ENCODE data around the gene RAPGEF2.
"Not testable (repeated sequence)": the region's sequence is repeated elsewhere in the genome, so short reads cannot be mapped to it uniquely, and the experiment has no call there.

The RAPGEF2 gene

DNA sequence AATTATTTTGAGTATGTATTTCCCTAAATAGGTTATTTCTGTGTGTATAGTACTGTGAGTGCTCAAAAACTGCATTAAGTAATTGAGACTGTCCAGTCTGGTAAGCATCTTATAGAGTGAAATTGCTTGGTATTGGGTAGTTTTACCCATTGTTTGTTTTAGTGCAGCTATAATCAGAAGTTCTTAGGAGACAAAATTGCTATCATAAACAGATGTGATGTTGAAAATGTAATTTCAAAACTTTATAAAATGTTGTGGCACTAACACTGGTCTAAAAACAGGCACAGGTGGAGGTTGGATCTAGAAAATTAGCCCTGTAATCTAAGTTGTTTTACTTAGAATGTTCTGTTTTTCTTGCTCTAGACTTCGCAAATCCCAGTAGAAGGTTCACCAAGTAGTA lies 46.8 kb downstream of the RAPGEF2 start:
- Histone ChIP-seq H3K27me3 (ENCODE audit: control insufficient read depth, insufficient read depth, low read length) (no peaks in the 10 kb centered on the region), H3K27ac (ENCODE audit: low read depth, low read length) (no peak overlapping the region), H3K4me3 (ENCODE audit: low read depth, low read length) (no peak overlapping the region), H3K4me1 (ENCODE audit: control insufficient read depth, insufficient read depth, low read length) (peaks cover 15% of the 10 kb centered on the region), H3K36me3 (ENCODE audit: control insufficient read depth, insufficient read depth, low read length) (no peaks in the 10 kb centered on the region), H3K9ac (ENCODE audit: low read length) (no peak overlapping the region), H3K9me3 (ENCODE audit: control insufficient read depth, insufficient read depth, low read depth, low read length) (no peaks in the 10 kb centered on the region)

DNA sequence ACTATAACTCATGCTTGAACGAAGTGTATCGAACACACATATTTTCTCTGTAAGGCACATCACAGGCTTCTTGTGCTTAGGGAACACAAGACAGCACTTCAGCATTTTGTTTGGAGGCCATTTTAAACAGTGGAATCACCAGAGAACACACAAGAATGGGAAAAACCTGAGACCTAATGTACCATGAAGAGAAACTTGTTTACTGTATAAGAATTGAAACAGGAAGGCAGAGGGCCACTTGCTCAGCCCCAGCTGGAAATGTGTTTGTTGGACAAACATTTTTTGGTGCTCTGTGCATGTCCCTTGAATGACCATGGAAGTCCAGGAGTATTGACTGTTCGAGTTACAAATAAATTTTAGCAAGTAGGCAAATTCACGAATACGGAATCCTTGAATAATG lies 47.5 kb downstream of the RAPGEF2 start:
- Histone ChIP-seq H3K4me1 (ENCODE audit: control insufficient read depth, insufficient read depth, low read length) (peaks cover 15% of the 10 kb centered on the region), H3K27ac (ENCODE audit: low read depth, low read length) (no peak overlapping the region), H3K36me3 (ENCODE audit: control insufficient read depth, insufficient read depth, low read length) (no peaks in the 10 kb centered on the region), H3K9ac (ENCODE audit: low read length) (no peak overlapping the region), H3K27me3 (ENCODE audit: control insufficient read depth, insufficient read depth, low read length) (no peaks in the 10 kb centered on the region), H3K9me3 (ENCODE audit: control insufficient read depth, insufficient read depth, low read depth, low read length) (no peaks in the 10 kb centered on the region), H3K4me3 (ENCODE audit: low read depth, low read length) (no peak overlapping the region)

DNA sequence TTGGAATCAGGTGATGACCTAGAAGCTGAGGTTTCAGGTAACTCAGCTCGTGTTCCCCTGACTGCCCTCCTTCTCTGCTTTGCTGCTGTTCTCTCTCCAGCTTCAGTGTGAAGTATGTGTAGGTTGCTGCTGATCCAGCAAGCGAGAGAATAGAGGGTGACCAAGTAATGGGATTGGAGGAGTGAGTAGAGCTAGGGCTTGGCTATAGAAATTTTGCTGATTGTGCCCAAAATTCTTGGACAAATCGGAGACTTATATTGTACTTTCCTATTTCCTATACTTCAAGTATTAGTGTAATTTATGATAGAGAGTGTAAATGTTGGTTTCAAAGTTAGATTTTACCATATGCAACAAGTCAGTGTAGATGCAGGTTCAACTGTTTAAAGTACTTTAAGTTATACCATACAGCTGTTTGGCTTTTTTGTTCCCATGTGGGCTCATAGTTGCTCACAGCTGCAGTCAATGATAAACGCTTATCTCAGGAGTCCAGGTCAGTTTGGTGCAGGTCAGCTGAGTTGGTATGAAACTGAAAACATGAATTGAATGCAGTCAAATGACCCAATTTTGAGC lies 48.0 kb downstream of the RAPGEF2 start:
- no peaks in the 10 kb centered on the region for H3K27me3 ChIP-seq (ENCODE audit: control insufficient read depth, insufficient read depth, low read length)
- no peak overlapping the region for H3K9ac ChIP-seq (ENCODE audit: low read length)
- no peaks in the 10 kb centered on the region for H3K9me3 ChIP-seq (ENCODE audit: control insufficient read depth, insufficient read depth, low read depth, low read length)
- H3K4me3 ChIP-seq (ENCODE audit: low read depth, low read length) = no peak overlapping the region
- no peak overlapping the region for H3K27ac ChIP-seq (ENCODE audit: low read depth, low read length)
- H3K4me1 ChIP-seq (ENCODE audit: control insufficient read depth, insufficient read depth, low read length) = peaks cover 15% of the 10 kb centered on the region
- H3K36me3 ChIP-seq (ENCODE audit: control insufficient read depth, insufficient read depth, low read length) = no peaks in the 10 kb centered on the region

DNA sequence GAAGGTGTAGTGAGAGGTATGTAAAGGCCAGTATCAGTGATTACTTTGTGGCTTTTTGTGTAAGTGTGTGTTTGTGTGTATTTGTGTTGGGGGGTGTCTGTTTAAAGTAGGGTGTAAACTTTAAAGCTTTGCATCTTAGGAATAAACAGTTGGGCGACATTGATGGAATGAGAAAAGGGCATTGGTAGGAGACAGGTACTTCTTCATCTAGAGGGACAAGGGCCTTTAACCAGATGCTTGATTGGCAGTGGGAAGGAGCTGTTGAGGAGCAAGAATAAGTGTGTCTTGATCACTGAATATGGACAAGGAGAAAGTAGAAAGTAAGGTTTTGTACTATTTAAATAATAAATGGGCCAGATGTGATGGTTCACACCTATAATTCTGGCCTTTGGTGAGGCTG lies 48.8 kb downstream of the RAPGEF2 start:
- H3K4me3 ChIP-seq (ENCODE audit: low read depth, low read length) = no peak overlapping the region
- H3K27ac ChIP-seq (ENCODE audit: low read depth, low read length) = no peak overlapping the region
- H3K36me3 ChIP-seq (ENCODE audit: control insufficient read depth, insufficient read depth, low read length) = no peaks in the 10 kb centered on the region
- no peaks in the 10 kb centered on the region for H3K27me3 ChIP-seq (ENCODE audit: control insufficient read depth, insufficient read depth, low read length)
- peaks cover 14% of the 10 kb centered on the region for H3K4me1 ChIP-seq (ENCODE audit: control insufficient read depth, insufficient read depth, low read length)
- H3K9me3 ChIP-seq (ENCODE audit: control insufficient read depth, insufficient read depth, low read depth, low read length) = no peaks in the 10 kb centered on the region
- H3K9ac ChIP-seq (ENCODE audit: low read length) = no peak overlapping the region

DNA sequence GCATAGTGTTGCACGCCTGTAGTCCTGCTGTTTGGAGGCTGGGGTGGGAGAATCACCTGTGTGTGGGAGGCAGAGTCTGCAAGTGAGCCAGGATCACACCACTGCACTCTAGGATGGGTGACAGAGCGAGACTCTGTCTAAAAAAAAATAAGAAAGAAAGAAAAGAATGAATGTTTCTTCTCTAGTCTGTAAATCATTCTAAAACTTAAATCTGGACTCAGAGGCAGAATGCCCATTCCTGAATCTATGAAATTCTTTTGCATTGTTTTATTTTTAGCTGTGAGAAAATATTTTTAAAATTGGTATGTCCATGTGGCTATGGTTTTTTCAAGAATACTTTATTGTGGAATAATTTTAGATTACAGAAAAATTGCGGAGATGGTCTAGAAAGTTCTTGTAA lies 49.3 kb downstream of the RAPGEF2 start:
- no peak overlapping the region for H3K27ac ChIP-seq (ENCODE audit: low read depth, low read length)
- no peak overlapping the region for H3K4me3 ChIP-seq (ENCODE audit: low read depth, low read length)
- no peaks in the 10 kb centered on the region for H3K9me3 ChIP-seq (ENCODE audit: control insufficient read depth, insufficient read depth, low read depth, low read length)
- H3K4me1 ChIP-seq (ENCODE audit: control insufficient read depth, insufficient read depth, low read length) = peaks cover 13% of the 10 kb centered on the region
- H3K36me3 ChIP-seq (ENCODE audit: control insufficient read depth, insufficient read depth, low read length) = no peaks in the 10 kb centered on the region
- H3K9ac ChIP-seq (ENCODE audit: low read length) = no peak overlapping the region
- H3K27me3 ChIP-seq (ENCODE audit: control insufficient read depth, insufficient read depth, low read length) = no peaks in the 10 kb centered on the region

DNA sequence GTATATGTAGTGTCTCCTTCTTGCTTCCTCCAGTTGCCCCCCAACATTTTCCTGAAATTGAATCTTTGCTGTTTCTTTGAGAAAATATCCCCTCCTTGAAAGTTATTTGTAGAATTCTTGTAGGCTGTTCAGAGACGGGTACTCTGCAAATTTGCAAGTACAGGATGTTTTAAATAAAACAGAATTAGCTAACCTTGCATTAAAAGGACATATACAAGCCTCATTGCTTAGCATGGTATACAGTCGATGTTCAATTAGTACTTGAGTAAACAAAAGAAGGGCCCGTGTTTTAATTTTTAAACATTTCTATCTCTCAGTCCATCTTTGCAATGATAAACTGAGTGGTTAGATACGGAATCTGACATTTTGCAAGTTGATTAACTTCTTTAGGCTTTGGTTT lies 50.8 kb downstream of the RAPGEF2 start:
- Histone ChIP-seq H3K27me3 (ENCODE audit: control insufficient read depth, insufficient read depth, low read length) (no peaks in the 10 kb centered on the region), H3K4me3 (ENCODE audit: low read depth, low read length) (no peak overlapping the region), H3K27ac (ENCODE audit: low read depth, low read length) (no peak overlapping the region), H3K36me3 (ENCODE audit: control insufficient read depth, insufficient read depth, low read length) (no peaks in the 10 kb centered on the region), H3K9ac (ENCODE audit: low read length) (no peak overlapping the region), H3K9me3 (ENCODE audit: control insufficient read depth, insufficient read depth, low read depth, low read length) (no peaks in the 10 kb centered on the region), H3K4me1 (ENCODE audit: control insufficient read depth, insufficient read depth, low read length) (peaks cover 28% of the 10 kb centered on the region)

DNA sequence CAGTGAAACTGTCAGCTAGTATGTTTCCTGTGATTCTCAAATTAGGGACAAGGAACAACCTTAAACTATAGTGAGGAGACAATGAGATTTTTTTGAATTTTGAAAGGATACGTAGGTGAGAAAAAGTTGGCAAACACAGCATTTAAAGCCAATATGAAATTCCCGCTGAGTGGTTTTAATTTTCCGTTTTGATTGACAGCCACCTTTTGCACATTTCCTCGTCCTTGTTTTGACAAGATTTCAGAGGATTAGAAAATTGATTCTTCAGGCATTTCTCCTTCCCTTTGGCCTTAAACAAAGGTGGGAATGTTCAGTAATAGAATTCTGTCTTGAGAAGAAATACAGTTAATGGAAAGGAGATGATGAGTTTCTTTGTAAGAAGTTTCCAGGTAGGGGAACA lies 52.2 kb downstream of the RAPGEF2 start:
- peaks cover 31% of the 10 kb centered on the region for H3K4me1 ChIP-seq (ENCODE audit: control insufficient read depth, insufficient read depth, low read length)
- H3K27me3 ChIP-seq (ENCODE audit: control insufficient read depth, insufficient read depth, low read length) = no peaks in the 10 kb centered on the region
- no peaks in the 10 kb centered on the region for H3K36me3 ChIP-seq (ENCODE audit: control insufficient read depth, insufficient read depth, low read length)
- no peak overlapping the region for H3K4me3 ChIP-seq (ENCODE audit: low read depth, low read length)
- H3K9ac ChIP-seq (ENCODE audit: low read length) = no peak overlapping the region
- no peak overlapping the region for H3K27ac ChIP-seq (ENCODE audit: low read depth, low read length)
- no peaks in the 10 kb centered on the region for H3K9me3 ChIP-seq (ENCODE audit: control insufficient read depth, insufficient read depth, low read depth, low read length)

DNA sequence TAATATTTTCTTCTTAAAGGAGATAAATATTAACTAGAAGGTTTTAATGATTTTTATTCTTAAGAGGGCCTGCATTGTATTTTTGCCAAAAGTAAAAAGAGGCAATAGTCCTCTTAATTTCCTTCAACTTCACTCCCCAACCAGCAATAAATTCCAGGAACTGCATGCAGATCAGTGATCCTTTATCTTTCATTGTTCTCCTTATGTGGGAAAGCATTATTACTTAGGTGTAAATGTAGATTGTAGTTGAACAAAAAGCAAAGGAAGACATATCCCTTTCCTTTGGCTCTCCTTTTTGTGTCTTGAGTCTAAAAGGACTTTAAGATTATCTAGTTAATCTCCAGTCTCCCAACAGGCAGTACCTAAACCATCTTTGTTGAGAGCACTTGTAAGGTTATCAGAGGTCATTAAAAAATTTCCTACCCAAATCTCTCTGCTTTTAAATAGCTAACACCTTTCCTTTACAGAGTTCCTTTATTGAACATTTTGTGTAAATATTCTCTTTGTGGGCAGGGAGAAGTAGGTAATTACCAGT lies 55.3 kb downstream of the RAPGEF2 start:
- Histone ChIP-seq H3K27ac (ENCODE audit: low read depth, low read length) (no peak overlapping the region), H3K36me3 (ENCODE audit: control insufficient read depth, insufficient read depth, low read length) (no peaks in the 10 kb centered on the region), H3K9me3 (ENCODE audit: control insufficient read depth, insufficient read depth, low read depth, low read length) (no peaks in the 10 kb centered on the region), H3K4me3 (ENCODE audit: low read depth, low read length) (no peak overlapping the region), H3K27me3 (ENCODE audit: control insufficient read depth, insufficient read depth, low read length) (no peaks in the 10 kb centered on the region), H3K4me1 (ENCODE audit: control insufficient read depth, insufficient read depth, low read length) (peaks cover 23% of the 10 kb centered on the region), H3K9ac (ENCODE audit: low read length) (no peak overlapping the region)

DNA sequence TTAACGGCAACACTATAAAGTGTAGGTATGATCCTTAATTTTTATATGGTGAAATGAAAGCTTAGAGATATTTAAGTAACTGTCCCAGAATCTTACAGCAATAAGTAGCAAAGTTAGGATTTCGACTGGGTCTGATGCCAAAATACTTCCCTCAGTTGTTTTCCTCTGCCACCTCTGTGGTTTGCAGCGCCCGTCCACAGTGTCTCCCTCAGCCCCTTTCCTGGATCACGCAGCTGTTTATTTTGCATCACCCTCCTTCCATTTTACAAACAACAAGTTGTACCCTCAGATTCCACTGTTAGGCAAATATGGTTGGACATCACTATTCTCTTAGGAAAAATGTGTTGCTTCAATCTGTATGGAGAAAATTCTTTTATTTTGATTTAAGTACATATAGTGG lies 56.1 kb downstream of the RAPGEF2 start:
- Histone ChIP-seq H3K9me3 (ENCODE audit: control insufficient read depth, insufficient read depth, low read depth, low read length) (no peaks in the 10 kb centered on the region), H3K9ac (ENCODE audit: low read length) (no peak overlapping the region), H3K4me3 (ENCODE audit: low read depth, low read length) (no peak overlapping the region), H3K36me3 (ENCODE audit: control insufficient read depth, insufficient read depth, low read length) (no peaks in the 10 kb centered on the region), H3K27ac (ENCODE audit: low read depth, low read length) (no peak overlapping the region), H3K27me3 (ENCODE audit: control insufficient read depth, insufficient read depth, low read length) (no peaks in the 10 kb centered on the region), H3K4me1 (ENCODE audit: control insufficient read depth, insufficient read depth, low read length) (peaks cover 22% of the 10 kb centered on the region)

DNA sequence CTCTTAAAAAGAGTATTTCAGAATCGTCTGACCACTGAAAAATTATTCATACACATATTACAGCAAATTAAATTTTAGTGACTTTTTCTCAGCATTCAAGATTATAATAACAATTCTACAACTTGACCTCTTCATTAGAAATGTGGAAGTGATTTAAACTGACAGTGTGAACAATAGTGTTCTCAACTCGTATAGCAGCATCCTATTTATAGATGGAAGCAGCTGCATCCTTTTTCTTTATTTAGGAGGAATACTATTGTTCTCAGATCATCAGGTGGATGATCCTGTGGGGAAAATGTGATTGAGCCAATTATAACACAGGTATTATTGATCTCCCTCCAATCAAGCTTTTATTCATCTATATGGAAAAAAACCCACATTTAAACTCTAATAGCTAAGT lies 56.7 kb downstream of the RAPGEF2 start:
- H3K27me3 ChIP-seq (ENCODE audit: control insufficient read depth, insufficient read depth, low read length) = no peaks in the 10 kb centered on the region

DNA sequence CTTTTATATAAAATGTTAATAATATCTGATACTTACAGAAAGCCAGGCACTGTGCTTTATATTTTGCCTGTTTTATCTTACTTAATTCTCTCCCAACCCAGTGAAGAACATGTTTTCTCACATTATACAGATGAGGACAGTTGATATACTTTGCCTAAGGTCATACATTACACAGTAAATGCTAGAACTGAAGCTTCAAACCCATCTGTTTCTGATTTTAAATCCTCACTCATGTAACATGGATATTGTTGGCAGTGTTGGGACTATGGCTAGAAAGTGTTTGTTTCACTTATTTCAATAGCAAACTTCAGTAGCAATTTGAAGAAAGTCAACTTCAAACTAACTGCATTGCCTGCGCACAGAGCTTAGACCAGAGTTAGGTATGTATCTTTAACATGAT lies 57.4 kb downstream of the RAPGEF2 start:
- H3K27ac ChIP-seq (ENCODE audit: low read depth, low read length) = no peak overlapping the region
- no peak overlapping the region for H3K4me3 ChIP-seq (ENCODE audit: low read depth, low read length)
- H3K36me3 ChIP-seq (ENCODE audit: control insufficient read depth, insufficient read depth, low read length) = no peaks in the 10 kb centered on the region
- no peaks in the 10 kb centered on the region for H3K9me3 ChIP-seq (ENCODE audit: control insufficient read depth, insufficient read depth, low read depth, low read length)
- H3K27me3 ChIP-seq (ENCODE audit: control insufficient read depth, insufficient read depth, low read length) = no peaks in the 10 kb centered on the region
- peaks cover 20% of the 10 kb centered on the region for H3K4me1 ChIP-seq (ENCODE audit: control insufficient read depth, insufficient read depth, low read length)
- H3K9ac ChIP-seq (ENCODE audit: low read length) = no peak overlapping the region

More for the DNA sequence above, 56.7 kb downstream of the RAPGEF2 start:
- Histone ChIP-seq H3K27ac (ENCODE audit: low read depth, low read length) (no peak overlapping the region), H3K9ac (ENCODE audit: low read length) (no peak overlapping the region), H3K9me3 (ENCODE audit: control insufficient read depth, insufficient read depth, low read depth, low read length) (no peaks in the 10 kb centered on the region), H3K36me3 (ENCODE audit: control insufficient read depth, insufficient read depth, low read length) (no peaks in the 10 kb centered on the region), H3K4me3 (ENCODE audit: low read depth, low read length) (no peak overlapping the region), H3K4me1 (ENCODE audit: control insufficient read depth, insufficient read depth, low read length) (peaks cover 20% of the 10 kb centered on the region)

DNA sequence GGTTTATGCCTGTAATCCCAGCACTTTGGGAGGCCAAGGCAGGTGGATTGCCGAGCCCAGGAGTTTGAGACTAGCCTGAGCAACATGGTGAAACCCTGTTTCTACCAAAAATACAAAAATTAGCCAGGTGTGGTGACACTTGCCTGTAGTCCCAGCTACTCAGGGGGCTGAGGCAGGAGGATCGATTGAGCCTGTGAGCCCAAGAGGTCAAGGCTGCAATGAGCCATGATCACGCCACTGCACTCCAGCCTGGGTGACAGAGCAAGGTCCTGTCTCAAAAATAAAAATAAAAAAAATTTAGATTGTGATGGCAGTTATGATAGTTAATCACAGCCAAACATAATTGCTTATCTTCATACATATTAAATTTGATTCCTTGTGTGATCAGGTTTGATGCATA lies 58.6 kb downstream of the RAPGEF2 start:
- H3K27ac ChIP-seq (ENCODE audit: low read depth, low read length); H3K27me3 ChIP-seq (ENCODE audit: control insufficient read depth, insufficient read depth, low read length); H3K9ac ChIP-seq (ENCODE audit: low read length); H3K9me3 ChIP-seq (ENCODE audit: control insufficient read depth, insufficient read depth, low read depth, low read length); H3K36me3 ChIP-seq (ENCODE audit: control insufficient read depth, insufficient read depth, low read length); H3K4me3 ChIP-seq (ENCODE audit: low read depth, low read length): not testable (repeated sequence)
- H3K4me1 ChIP-seq (ENCODE audit: control insufficient read depth, insufficient read depth, low read length) = peaks cover 20% of the 10 kb centered on the region

Data from HUES6 (cell line).